Globus pallidus (tissue), 1 donor: ENCODE data around the gene ISG20L2.

Experiments used
- DNase-seq: peaks from one replicate; pipeline ENCODE4 v3.0.0-alpha.2; 2015; ENCODE audit warnings: low spot score

Gene ISG20L2

DNA sequence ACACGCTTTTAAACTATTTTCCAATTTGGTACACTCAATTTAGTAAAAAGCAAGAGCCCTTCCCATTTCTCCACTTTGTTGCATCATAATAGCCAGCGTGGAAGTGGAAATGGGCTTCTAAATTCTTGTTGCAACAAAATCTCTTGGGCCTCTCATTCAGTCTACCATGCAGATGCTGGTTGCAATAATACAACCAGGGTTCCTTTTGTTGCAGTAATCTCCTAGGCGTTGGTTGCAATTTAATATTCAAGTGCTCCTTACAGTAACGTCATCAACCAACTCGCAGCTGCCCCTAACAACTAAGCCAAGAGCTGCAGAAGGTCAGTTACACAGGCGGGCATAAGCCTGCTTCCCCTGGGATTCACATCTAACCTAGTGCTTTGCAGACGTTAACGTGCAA is 25.7 kb upstream of the ISG20L2 start:
- no peak for DNase-seq

DNA sequence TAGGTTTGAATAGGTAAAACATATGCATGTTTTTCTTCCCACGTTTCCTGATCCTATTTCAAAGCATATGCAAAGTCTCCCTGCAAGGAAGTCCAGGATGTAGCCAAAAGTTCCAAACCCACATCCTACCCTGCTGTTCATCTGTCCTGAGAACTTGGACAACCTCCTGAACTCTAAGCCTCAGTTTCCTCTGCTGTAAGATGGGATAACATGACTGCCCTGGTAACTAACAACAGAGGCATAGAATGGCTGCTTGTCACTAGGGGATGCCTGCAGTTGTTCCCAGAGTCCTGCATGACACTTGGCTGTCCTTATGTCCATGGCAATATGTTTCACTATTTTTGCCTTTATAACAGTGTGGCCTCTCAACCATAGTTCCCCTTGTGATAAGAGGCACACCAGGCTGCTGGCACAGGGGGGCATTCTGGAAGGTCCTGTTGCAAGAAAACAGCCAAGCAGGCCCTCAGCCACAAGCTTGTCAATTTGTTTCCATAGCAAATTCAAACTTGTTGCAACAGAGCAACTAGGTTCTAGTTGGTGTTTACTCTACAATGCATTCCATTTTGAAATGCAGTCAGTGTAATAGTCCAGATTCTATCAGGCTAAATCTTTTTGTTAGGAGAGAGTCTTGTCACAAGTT is 24.4 kb upstream of the ISG20L2 start:
- no peak for DNase-seq

- peak; percentile 98 for DNase-seq
Measured at GRCh38 chr1:156751757-156752481, 23.4 kb upstream of the ISG20L2 start.

- DNase-seq = no peak
Measured at GRCh38 chr1:156751451-156751756, 22.8 kb upstream of the ISG20L2 start, which contains the start of gene HDGF. TSS of gene HDGF (minus strand) at chr1:156751675. CDS start at chr1:156751429, 246 bp downstream.

DNA sequence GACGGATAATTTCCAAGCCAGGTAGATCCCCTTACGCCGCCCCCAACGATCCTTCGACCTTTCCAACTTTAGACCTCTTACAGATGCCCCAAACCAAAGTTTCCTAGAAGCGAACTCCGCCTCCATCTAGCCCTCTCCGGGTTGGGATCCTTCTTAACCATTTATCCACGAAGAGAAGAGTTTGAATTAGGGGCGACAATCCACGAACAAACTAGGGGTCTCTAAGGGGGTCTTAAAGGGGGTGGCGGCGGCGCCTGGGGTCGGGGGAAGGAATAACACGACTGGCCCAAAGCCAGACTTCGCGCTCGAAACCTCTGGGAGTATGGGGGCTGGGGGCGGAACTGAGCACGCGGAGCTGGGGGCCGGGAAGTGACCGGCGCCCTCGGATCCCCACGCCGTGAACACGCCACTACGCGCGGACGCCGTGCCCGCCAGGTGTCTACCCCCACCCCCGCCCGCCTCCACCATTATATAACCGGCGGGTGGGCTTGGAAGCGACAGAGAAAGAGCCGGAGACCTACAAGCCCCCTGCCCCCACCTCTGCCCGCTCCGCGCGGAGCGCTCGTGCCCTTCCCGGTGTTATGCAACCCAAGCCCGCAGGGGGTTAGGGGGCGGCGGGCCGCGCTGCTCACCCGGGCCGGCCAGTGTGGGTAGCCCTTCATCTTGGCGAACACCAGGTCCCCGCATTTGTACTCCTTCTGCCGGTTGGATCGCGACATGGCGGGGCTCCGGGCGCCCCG is 22.3 kb upstream of the ISG20L2 start:
- DNase-seq = peak; percentile 51

DNA sequence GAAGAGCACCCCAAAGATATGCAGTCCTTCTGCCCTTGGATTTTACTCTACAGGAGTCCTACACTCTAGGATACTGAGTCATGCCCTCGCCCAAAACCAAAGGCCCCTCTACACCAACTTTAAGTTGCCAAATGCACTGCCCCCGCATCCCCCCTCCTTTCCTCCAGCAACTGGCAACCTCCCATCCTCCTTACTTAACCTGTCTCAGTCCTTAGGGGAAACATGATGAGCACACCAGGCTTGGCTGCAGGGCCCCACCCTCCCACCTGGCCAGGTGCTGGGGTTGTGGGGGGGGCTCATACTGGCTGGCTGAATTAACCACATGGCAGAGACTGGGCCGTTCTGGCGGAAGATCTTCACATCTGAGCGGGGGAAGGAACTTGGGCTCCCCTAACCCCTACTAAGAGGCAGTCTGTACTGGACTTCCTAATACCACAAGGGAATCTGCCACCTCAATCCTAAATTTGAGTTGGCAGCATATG is 21.7 kb upstream of the ISG20L2 start:
- no peak for DNase-seq

GRCh38 chr1:156749419-156750118 is 21.0 kb upstream of the ISG20L2 start:
- DNase-seq = no peak

DNA sequence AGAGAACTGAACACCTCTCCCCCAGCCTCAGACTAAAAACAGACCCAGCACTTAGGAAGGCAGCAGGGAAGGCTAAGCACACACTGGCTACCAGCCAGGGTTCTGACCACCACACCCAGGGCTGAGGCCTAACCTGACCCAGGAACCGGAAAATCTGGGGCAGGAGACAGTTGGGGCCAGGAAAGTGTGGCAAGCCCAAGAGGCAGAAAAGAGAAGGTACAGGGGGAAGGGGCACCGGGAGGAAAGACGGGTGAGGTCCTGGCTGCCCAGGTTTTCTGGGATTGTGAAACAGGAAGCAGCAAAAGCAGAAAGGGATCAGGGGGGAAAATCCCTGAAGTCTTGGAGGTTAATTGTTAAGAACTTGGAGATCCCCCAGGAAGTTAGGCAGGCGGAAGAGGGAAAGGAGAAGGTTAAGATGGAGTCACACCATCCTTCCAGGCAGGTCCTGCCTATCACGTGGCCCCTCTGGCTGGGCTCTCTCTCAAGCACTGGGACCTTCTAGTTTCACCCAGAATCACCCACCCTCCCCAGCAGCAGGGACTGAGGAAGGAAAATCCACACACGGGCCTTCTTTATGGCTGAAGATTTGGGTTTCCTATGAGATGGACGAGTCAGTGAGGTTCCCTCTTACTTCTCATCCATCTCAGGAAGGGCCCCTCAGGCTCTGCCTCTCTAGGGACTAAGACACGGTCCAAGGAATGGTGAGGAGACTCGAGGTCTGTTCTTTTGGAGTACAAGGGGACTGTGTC is 20.3 kb upstream of the ISG20L2 start:
- peak; percentile 52 for DNase-seq

- DNase-seq = no peak
Measured at GRCh38 chr1:156747742-156748669, 19.4 kb upstream of the ISG20L2 start.

- DNase-seq = peak; percentile 81
Measured at GRCh38 chr1:156746728-156747631, 18.4 kb upstream of the ISG20L2 start.

DNA sequence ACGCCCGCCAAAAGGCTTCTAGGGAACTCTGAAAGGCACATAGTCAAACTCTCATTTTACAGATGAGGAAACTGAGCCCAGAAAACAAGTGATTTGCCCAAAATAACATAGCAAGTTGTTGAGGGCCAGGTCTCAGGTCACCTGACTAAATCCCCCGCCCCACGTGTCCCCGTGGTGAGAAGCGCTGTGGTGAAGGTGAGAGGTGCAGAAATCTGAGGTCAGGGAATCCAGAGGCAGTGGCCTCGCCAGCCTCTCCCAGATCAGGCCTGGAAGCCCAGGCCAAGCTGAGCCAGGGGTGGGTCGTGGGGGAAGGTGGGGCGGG is 17.8 kb upstream of the ISG20L2 start:
- DNase-seq = no peak

DNA sequence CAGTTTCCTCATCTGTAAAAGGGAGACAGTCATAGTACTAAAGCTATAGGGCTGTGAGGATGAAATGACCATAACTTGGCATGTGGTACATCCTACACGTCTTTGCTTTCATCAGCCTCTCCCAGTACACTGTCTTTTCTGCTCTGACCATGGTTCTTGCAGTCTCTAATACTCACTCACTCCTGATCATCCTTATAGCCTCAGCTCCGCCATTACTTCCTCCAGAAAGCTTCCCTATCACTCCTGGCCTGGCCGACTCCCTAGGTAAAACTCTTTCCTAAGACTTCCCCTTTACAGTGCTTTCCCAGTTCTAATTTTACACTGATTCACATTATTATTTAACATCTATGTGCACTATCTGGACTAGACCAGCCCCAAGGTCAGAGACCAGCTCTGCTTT is 17.3 kb upstream of the ISG20L2 start:
- no peak for DNase-seq

DNA sequence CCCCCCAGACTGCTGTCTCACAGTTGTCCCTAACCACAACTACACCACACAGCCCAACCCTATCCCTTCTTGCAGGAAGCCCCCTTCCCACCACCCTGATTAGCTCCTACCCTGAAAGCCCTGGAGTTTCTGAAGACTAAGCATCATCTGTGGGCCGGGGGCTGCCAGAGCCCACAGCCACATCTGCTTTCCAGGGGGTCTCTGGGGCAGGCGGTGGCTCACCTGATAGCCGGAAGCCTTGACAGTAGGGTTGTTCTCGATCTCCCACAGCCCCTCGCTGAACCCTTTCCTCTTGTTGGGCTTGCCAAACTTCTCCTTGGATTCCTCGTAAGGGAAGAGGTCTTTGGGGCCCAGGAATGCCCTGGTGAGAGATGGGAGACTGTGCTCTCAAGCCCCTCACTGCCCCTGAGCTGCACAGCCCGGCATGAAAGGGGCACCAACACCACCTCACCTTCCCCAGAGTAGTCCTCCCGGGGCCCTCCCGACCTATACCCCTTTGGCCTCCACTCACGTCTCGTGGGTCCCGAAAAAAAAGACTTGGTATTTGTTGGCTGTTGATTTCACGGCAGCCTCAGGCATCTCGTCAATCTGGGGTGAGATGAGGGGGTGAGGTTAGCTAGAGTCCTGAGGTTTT is 16.3 kb upstream of the ISG20L2 start:
- DNase-seq = no peak

DNA sequence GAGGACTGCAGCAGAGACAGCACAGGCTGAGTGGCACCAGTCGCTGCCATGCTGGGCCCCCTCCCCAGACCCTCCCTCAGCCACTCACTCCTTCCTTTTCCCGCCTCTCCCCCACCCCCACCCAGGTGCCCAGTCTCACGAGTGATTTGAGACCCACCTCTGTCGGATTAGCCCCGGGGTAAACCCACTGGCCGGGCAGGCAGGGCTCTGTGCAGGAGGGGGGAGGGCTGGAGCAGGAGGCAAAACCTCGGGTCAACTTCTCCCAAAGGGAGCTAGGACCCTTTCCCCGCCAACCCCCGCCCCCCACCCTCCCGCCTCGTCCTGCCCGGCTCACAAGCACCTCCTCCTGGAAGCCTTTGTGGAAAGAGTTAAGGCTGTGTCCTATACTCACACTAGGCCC is 15.8 kb upstream of the ISG20L2 start:
- no peak for DNase-seq

- DNase-seq = no peak
Measured at GRCh38 chr1:156743367-156744302, 15.1 kb upstream of the ISG20L2 start.

DNA sequence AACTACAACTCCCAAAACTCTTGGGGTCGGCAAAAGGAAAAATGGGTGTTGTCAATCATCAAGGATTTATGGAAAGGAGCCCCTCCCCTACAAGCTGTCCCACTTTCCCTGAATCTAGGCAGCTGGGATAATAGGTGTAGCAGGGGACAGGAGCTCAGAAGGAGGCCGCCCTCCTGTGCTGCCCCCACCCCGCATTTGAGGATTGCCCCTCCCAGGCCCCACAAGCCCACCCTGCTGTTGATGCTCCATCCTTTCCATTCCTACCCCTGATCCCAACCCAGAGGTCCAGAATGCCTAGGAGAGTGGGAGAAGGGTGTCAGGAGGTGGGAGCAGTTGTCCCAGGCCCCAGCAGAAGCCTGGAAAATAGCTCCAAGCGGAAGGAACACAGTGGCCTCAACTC is 14.2 kb upstream of the ISG20L2 start:
- DNase-seq = no peak

GRCh38 chr1:156742017-156742416 is 13.5 kb upstream of the ISG20L2 start:
- DNase-seq = no peak

- no peak for DNase-seq
Measured at GRCh38 chr1:156741481-156741983, 13.0 kb upstream of the ISG20L2 start.
